ENCODE measurements around the gene CASQ2. TPM values are rescaled to one million over a fixed set of nuclear protein-coding genes. Genes with fewer than 3 reads are reported as not detected.

CASQ2 gene
- total and polyA plus RNA-seq, 9 of the 15 experiments (the other 6 are each of a cell fraction or from before 2014, with no cell fraction given) = not detected

DNA sequence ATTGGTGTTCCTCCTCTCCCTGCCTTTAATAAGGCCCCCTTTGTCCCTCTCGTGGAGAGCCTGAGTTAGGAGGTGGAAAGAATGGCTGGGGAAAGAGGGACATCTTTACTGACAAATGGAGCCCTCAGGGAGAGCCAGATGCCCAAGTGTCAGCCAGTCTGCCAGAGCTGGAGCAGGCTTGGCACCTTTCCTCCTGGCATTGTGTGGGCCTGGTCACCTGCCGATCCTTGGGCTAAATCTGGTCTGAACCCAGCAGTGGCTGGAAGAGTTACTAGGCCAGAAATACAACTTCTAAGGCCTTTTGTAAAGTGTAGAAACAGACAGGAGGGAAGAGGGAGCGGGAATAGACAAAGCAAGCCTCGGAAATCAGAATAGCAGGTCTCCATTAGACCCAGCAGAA lies 101.8 kb downstream of the CASQ2 start:
- FAIRE-seq (no peak), ATAC-seq (no peak), DNase-seq (ENCODE audit: extremely low read depth in 1 of 4, low spot score in 3 of 4) (no peak)
- POLR2A ChIA-PET = interaction anchor here (0.7 to 3.4 kb wide), 2 partner anchors 13 to 46 kb away, joined by 3 to 16 read pairs; no protein-coding TSS in a partner anchor
- H3K27ac ChIP-seq (ENCODE audit: extremely low read depth, low read depth, low read length) = no peak overlapping the region
- no peaks in the 10 kb centered on the region for H3K27me3 ChIP-seq (ENCODE audit: control insufficient read depth in 2 of 2, insufficient read depth in 2 of 2, low read length in 2 of 2)
- no peak overlapping the region for H3K4me3 ChIP-seq
- WGBS (ENCODE audit: insufficient coverage, low coverage, missing lambda C conversion rate) = 70% methylated on average over 3 of the region's 4 CpGs
- no peaks in the 10 kb centered on the region for H4K20me1 ChIP-seq (replicated peaks; ENCODE audit: control insufficient read depth, insufficient read depth, low read length)
- in situ Hi-C loops (cut with MboI) (no loop called here), intact Hi-C loops (cut with micrococcal nuclease) (no loop called here)
- no peaks in the 10 kb centered on the region for H3K9me3 ChIP-seq (replicated peaks; ENCODE audit: control insufficient read depth, insufficient read depth, low read depth, low read length)
- no peak overlapping the region for H2AFZ ChIP-seq (ENCODE audit: low read depth, low read length)
- no peak overlapping the region for H3K4me2 ChIP-seq (ENCODE audit: insufficient read depth, low read length)
- H3K9ac ChIP-seq (ENCODE audit: insufficient read depth in 1 of 2, low read depth in 2 of 2, low read length in 2 of 2) = no peak overlapping the region; a peak in 1 of 4 replicates
- CTCF ChIA-PET (ENCODE audit: low intra/inter-chr PET ratio) = no interaction called here
- BruUV-seq (replicated peaks) = no TSS peak
- no peaks in the 10 kb centered on the region for H3K9me1 ChIP-seq (ENCODE audit: control insufficient read depth, insufficient read depth, low read length)
- peaks cover 11 to 41% of the 10 kb centered on the region in 2 experiments for H3K4me1 ChIP-seq (replicated peaks in 1 of 2; ENCODE audit: control insufficient read depth in 2 of 2, insufficient read depth in 2 of 2, low read length in 2 of 2)
- peaks cover 71% of the 10 kb centered on the region for H3K36me3 ChIP-seq (ENCODE audit: control insufficient read depth, insufficient read depth, low read length)
- TF ChIP-seq ZNF77 (CRISPR knock-in tag; IDR thresholded peaks at IDR 0.05) = no peak
- TF ChIP-seq PHB (CRISPR knock-in tag; IDR thresholded peaks at IDR 0.05) = no peak
- no peak for TF ChIP-seq NUFIP1 (IDR thresholded peaks at IDR 0.05; ENCODE audit: partially characterized antibody)
- TF ChIP-seq, protein P1, sequence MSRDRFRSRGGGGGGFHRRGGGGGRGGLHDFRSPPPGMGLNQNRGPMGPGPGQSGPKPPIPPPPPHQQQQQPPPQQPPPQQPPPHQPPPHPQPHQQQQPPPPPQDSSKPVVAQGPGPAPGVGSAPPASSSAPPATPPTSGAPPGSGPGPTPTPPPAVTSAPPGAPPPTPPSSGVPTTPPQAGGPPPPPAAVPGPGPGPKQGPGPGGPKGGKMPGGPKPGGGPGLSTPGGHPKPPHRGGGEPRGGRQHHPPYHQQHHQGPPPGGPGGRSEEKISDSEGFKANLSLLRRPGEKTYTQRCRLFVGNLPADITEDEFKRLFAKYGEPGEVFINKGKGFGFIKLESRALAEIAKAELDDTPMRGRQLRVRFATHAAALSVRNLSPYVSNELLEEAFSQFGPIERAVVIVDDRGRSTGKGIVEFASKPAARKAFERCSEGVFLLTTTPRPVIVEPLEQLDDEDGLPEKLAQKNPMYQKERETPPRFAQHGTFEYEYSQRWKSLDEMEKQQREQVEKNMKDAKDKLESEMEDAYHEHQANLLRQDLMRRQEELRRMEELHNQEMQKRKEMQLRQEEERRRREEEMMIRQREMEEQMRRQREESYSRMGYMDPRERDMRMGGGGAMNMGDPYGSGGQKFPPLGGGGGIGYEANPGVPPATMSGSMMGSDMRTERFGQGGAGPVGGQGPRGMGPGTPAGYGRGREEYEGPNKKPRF (IDR thresholded peaks at IDR 0.05; ENCODE audit: low read depth, low read length) = no peak
- TF ChIP-seq ZNF589 (CRISPR knock-in tag; IDR thresholded peaks at IDR 0.05; ENCODE audit: low read depth) = no peak
- no peak for TF ChIP-seq FOSL1 (tag; conservative IDR thresholded peaks at IDR 0.05)
- TF ChIP-seq FOXK2 (conservative IDR thresholded peaks at IDR 0.05 in 1 of 2, IDR thresholded peaks at IDR 0.05 in 1 of 2; ENCODE audit: low read depth in 2 of 2) = no peak
- TF ChIP-seq POLR3G (IDR thresholded peaks at IDR 0.05; ENCODE audit: extremely low read depth, insufficient read length, insufficient replicate concordance) = no peak
- no peak for TF ChIP-seq NR4A1 (CRISPR knock-in tag; IDR thresholded peaks at IDR 0.05)
- no peak for TF ChIP-seq NR4A1 (tag; IDR thresholded peaks at IDR 0.05)
- TF ChIP-seq, protein P2, sequence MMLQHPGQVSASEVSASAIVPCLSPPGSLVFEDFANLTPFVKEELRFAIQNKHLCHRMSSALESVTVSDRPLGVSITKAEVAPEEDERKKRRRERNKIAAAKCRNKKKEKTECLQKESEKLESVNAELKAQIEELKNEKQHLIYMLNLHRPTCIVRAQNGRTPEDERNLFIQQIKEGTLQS (IDR thresholded peaks at IDR 0.05) = no peak
- TF ChIP-seq, protein P2 (CRISPR knock-in tag; conservative IDR thresholded peaks at IDR 0.05) = no peak
- TF ChIP-seq, protein P3, sequence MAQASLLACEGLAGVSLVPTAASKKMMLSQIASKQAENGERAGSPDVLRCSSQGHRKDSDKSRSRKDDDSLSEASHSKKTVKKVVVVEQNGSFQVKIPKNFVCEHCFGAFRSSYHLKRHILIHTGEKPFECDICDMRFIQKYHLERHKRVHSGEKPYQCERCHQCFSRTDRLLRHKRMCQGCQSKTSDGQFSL (CRISPR knock-in tag; IDR thresholded peaks at IDR 0.05) = no peak
- TF ChIP-seq, protein P3 (tag; IDR thresholded peaks at IDR 0.05) = no peak
- TF ChIP-seq GATA2 (CRISPR knock-in tag; IDR thresholded peaks at IDR 0.05) = no peak
- no peak for TF ChIP-seq SIN3B (IDR thresholded peaks at IDR 0.05; ENCODE audit: low read depth)
- peaks cover 10% of the 10 kb centered on the region; the same call in 2 of the 3 replicates for H3K79me2 ChIP-seq (ENCODE audit: control insufficient read depth, insufficient read depth, low read length)

Data from K562 (cell line).